ENCODE results near the gene LCE1C. TPM values are rescaled to one million over a fixed set of nuclear protein-coding genes. Genes with fewer than 3 reads are reported as not detected.

LCE1C gene
- total and polyA plus RNA-seq, 2 experiments from 2014 or later: not detected

- no peak for DNase-seq (ENCODE audit: low read depth in 1 of 2, low spot score in 1 of 2)
- TF ChIP-seq CTCF (IDR thresholded peaks at IDR 0.05; ENCODE audit: low read depth, low read length): no peak
- no peaks in the 10 kb centered on the region for H3K36me3 ChIP-seq
- H3K4me1 ChIP-seq (ENCODE audit: low read depth): no peaks in the 10 kb centered on the region
- H3K27me3 ChIP-seq: no peaks in the 10 kb centered on the region
- H3K27ac ChIP-seq: no peak within 1 kb of the TSS
- peaks cover 4% of the 10 kb centered on the region for H3K9me3 ChIP-seq (ENCODE audit: low read depth)
- H3K4me3 ChIP-seq: no peak within 1 kb of the TSS
These were observed 10.0 kb downstream of the LCE1C start, which contains the start of gene LCE1D for GRCh38 chr1:152796421-152796820. TSS of gene LCE1D (plus strand) at chr1:152796721. CDS start at chr1:152797795, 1,074 bp downstream.

GRCh38 chr1:152795686-152796085 lies 10.8 kb downstream of the LCE1C start:
- Histone ChIP-seq H3K9me3 (ENCODE audit: low read depth) (peaks cover 3% of the 10 kb centered on the region), H3K4me1 (ENCODE audit: low read depth) (no peaks in the 10 kb centered on the region), H3K27ac (no peak overlapping the region), H3K27me3 (no peaks in the 10 kb centered on the region), H3K4me3 (no peak overlapping the region), H3K36me3 (no peaks in the 10 kb centered on the region)
- no peak for DNase-seq (ENCODE audit: low read depth in 1 of 2, low spot score in 1 of 2)
- TF ChIP-seq CTCF (IDR thresholded peaks at IDR 0.05; ENCODE audit: low read depth, low read length): no peak

- Histone ChIP-seq H3K4me3 (no peak within 1 kb of the TSS), H3K36me3 (no peaks in the 10 kb centered on the region), H3K4me1 (ENCODE audit: low read depth) (no peaks in the 10 kb centered on the region), H3K27me3 (no peaks in the 10 kb centered on the region), H3K27ac (no peak within 1 kb of the TSS), H3K9me3 (ENCODE audit: low read depth) (no peaks in the 10 kb centered on the region)
- no peak for DNase-seq (ENCODE audit: low read depth in 1 of 2, low spot score in 1 of 2)
- no peak for TF ChIP-seq CTCF (IDR thresholded peaks at IDR 0.05; ENCODE audit: low read depth, low read length)
These were observed 20.4 kb downstream of the LCE1C start, which contains the start of gene LCE1E for GRCh38 chr1:152786077-152786476. TSS of gene LCE1E (plus strand) at chr1:152786257. CDS start at chr1:152787300, 1,043 bp downstream.

- H3K27ac ChIP-seq: no peak overlapping the region
- H3K36me3 ChIP-seq: no peaks in the 10 kb centered on the region
- no peak overlapping the region for H3K4me3 ChIP-seq
- peaks cover 4% of the 10 kb centered on the region for H3K9me3 ChIP-seq (ENCODE audit: low read depth)
- H3K4me1 ChIP-seq (ENCODE audit: low read depth): no peaks in the 10 kb centered on the region
- no peak for TF ChIP-seq CTCF (IDR thresholded peaks at IDR 0.05; ENCODE audit: low read depth, low read length)
- no peak for DNase-seq (ENCODE audit: low read depth in 1 of 2, low spot score in 1 of 2)
- H3K27me3 ChIP-seq: no peaks in the 10 kb centered on the region
These were observed 23.4 kb downstream of the LCE1C start for GRCh38 chr1:152783095-152783494.

- no peak for DNase-seq (ENCODE audit: low read depth in 1 of 2, low spot score in 1 of 2)
- Histone ChIP-seq H3K9me3 (ENCODE audit: low read depth) (peaks cover 4% of the 10 kb centered on the region), H3K27me3 (no peaks in the 10 kb centered on the region), H3K27ac (no peak overlapping the region), H3K4me3 (no peak overlapping the region), H3K36me3 (no peaks in the 10 kb centered on the region), H3K4me1 (ENCODE audit: low read depth) (no peaks in the 10 kb centered on the region)
- no peak for TF ChIP-seq CTCF (IDR thresholded peaks at IDR 0.05; ENCODE audit: low read depth, low read length)
These were observed 28.8 kb downstream of the LCE1C start for GRCh38 chr1:152777510-152778137.

Measured in cardiac muscle cell (in vitro differentiated cells and primary cell).